Fibroblast of lung (primary cell): ENCODE results near the gene GMEB1. TPM values are rescaled to one million over a fixed set of nuclear protein-coding genes. Genes with fewer than 3 reads are reported as not detected.
"Not testable (repeated sequence)": the region's sequence is repeated elsewhere in the genome, so short reads cannot be mapped to it uniquely, and the experiment has no call there.

ENCODE experiments used
- DNase-seq, 2 donors: peaks; one replicate each; pipeline versions ENCODE4 v3.0.0 to v3.0.0-alpha.2; 2010; ENCODE audit warnings: low read depth in 2 of 2
- H2AFZ ChIP-seq: 2 replicates; pipeline ENCODE4 v1.5.1; 2012; ENCODE audit warnings: low read length, control low read depth, inconsistent platforms
- H3K27ac ChIP-seq: 2 replicates; pipeline ENCODE4 v1.5.1; 2011; ENCODE audit warnings: low read length, control low read depth; ENCODE audit not compliant: insufficient read depth
- H3K27me3 ChIP-seq: 2 replicates; pipeline ENCODE4 v1.5.1; 2011; ENCODE audit warnings: mild to moderate bottlenecking, low read length; ENCODE audit not compliant: control insufficient read depth, insufficient read depth
- H3K36me3 ChIP-seq: 2 replicates; pipeline ENCODE4 v1.5.1; 2011; ENCODE audit warnings: low read length; ENCODE audit not compliant: control insufficient read depth, insufficient read depth
- H3K4me1 ChIP-seq: 2 replicates; pipeline ENCODE4 v1.5.1; 2011; ENCODE audit warnings: low read length; ENCODE audit not compliant: control insufficient read depth, insufficient read depth; ENCODE audit errors: extremely low read depth
- H3K4me2 ChIP-seq: 2 replicates; pipeline ENCODE4 v1.5.1; 2011; ENCODE audit warnings: low read length, control low read depth; ENCODE audit not compliant: insufficient read depth; ENCODE audit errors: extremely low read depth
- H3K4me3 ChIP-seq, 4 experiments: fragments of 200-600 bp in 1 of 4; sonication (generic) in 1 of 4; replicated peaks in 1 of 4; 2 replicates each; pipeline ENCODE4 v1.5.1; 2011 to 2016; ENCODE audit warnings: low read length in 4 of 4, low read depth in 3 of 4, mild to moderate bottlenecking in 3 of 4, control low read depth in 2 of 4, inconsistent platforms in 1 of 4, mixed read lengths in 1 of 4; ENCODE audit not compliant: insufficient read depth in 1 of 4; ENCODE audit errors: control extremely low read depth in 1 of 4
- H3K79me2 ChIP-seq: 2 replicates; pipeline ENCODE4 v1.5.1; 2012; ENCODE audit warnings: mild to moderate bottlenecking, low read length, inconsistent platforms; ENCODE audit not compliant: control insufficient read depth, insufficient read depth
- H3K9ac ChIP-seq: 2 replicates; pipeline ENCODE4 v1.5.1; 2011; ENCODE audit warnings: mild to moderate bottlenecking, low read length, control low read depth; ENCODE audit not compliant: insufficient read depth
- H3K9me3 ChIP-seq: 2 replicates; pipeline ENCODE4 v1.5.1; 2012; ENCODE audit warnings: low read depth, low read length; ENCODE audit not compliant: control insufficient read depth, insufficient read depth
- H4K20me1 ChIP-seq: 2 replicates; pipeline ENCODE4 v1.5.1; 2011; ENCODE audit warnings: low read length; ENCODE audit not compliant: control insufficient read depth, insufficient read depth; ENCODE audit errors: extremely low read depth
- EZH2 ChIP-seq: IDR thresholded peaks from 2 replicates; pipeline ENCODE4 v1.5.1; 2012; ENCODE audit warnings: low read length, control low read depth, mild to moderate bottlenecking; ENCODE audit errors: missing control alignments
- polyA plus RNA-seq, 2 donors: library from polyadenylated mRNA; depleted of rRNA in 1 of 2; stranded (reverse) in 1 of 2; unstranded in 1 of 2; fragments of >200 nt; gene quantifications; 2 replicates each; pipeline ENCODE4 v1.2.1, GENCODE V29; 2011 to 2012; ENCODE audit warnings: missing spikeins in 1 of 2
- total RNA-seq: library from RNA; depleted of rRNA; stranded (reverse); fragments of >200 nt; gene quantifications from 2 replicates; pipeline ENCODE4 v1.2.1, GENCODE V29; 2014
- TF ChIP-seq, protein P1 (sequence below), 2 donors: IDR thresholded peaks in 1 of 2; conservative IDR thresholded peaks in 1 of 2; 1 replicate in 1 of 2; 2 replicates in 1 of 2; pipeline ENCODE4 v1.5.1; 2011 to 2012; ENCODE audit warnings: low read length in 2 of 2, control low read depth in 1 of 2, inconsistent platforms in 1 of 2, low read depth in 1 of 2, mild to moderate bottlenecking in 1 of 2

The GMEB1 gene
- total and polyA plus RNA-seq, 2 donors (not counting 1 experiment from before 2014, with no cell fraction given) = 5.4 to 8.9 TPM

DNA sequence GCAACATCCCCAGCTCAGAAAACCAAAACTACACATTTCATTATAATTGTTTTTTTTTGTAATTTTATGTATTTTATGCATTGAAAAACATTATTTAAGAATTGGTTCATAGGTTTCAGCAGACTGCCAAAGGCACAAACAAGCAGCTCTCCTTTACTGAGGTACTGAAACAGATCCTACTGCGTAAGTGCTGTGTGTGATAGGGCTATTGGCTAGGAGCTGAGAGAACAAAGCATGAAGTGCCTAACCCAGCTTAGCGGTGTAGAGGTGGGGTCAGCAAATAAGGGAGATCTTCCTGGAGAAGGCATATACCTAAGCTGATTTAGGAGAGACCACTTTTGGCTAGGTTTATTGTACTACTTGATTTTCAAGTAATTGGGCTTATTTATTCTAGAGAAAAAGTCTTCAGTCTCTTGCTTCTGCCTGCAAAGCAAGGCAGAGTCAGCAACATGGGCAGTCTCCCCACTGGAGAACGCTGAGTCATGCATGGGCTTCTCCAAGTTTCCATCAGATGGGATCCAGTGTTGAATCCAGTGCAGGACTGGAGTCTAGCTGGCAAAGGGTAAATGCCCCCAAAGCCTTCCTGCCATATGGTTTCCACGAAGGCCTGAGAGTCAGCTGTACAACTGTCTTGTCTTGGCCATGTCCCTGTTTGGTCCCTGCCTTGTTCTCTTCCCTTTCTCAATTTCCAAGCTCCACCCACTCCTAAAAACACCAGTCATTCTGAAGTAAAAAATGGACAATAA is 50.2 kb downstream of the GMEB1 start:
- H3K36me3 ChIP-seq = peaks cover 3% of the 10 kb centered on the region
- H3K27me3 ChIP-seq = no peaks in the 10 kb centered on the region
- DNase-seq = peak; percentile 49 to 64
- H3K4me2 ChIP-seq = no peak overlapping the region
- H3K79me2 ChIP-seq = no peaks in the 10 kb centered on the region
- H3K9ac ChIP-seq = no peak overlapping the region
- H2AFZ ChIP-seq = no peak overlapping the region
- H3K4me1 ChIP-seq = peaks cover 2% of the 10 kb centered on the region
- TF ChIP-seq EZH2 = no peak
- TF ChIP-seq, protein P1, sequence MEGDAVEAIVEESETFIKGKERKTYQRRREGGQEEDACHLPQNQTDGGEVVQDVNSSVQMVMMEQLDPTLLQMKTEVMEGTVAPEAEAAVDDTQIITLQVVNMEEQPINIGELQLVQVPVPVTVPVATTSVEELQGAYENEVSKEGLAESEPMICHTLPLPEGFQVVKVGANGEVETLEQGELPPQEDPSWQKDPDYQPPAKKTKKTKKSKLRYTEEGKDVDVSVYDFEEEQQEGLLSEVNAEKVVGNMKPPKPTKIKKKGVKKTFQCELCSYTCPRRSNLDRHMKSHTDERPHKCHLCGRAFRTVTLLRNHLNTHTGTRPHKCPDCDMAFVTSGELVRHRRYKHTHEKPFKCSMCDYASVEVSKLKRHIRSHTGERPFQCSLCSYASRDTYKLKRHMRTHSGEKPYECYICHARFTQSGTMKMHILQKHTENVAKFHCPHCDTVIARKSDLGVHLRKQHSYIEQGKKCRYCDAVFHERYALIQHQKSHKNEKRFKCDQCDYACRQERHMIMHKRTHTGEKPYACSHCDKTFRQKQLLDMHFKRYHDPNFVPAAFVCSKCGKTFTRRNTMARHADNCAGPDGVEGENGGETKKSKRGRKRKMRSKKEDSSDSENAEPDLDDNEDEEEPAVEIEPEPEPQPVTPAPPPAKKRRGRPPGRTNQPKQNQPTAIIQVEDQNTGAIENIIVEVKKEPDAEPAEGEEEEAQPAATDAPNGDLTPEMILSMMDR (conservative IDR thresholded peaks at IDR 0.05 in 1 of 2, IDR thresholded peaks at IDR 0.05 in 1 of 2; ENCODE audit: low read depth in 1 of 2, low read length in 2 of 2) = no peak
- no peaks in the 10 kb centered on the region for H4K20me1 ChIP-seq
- H3K9me3 ChIP-seq = no peaks in the 10 kb centered on the region
- H3K27ac ChIP-seq = no peak overlapping the region
- H3K4me3 ChIP-seq = no peak overlapping the region

DNA sequence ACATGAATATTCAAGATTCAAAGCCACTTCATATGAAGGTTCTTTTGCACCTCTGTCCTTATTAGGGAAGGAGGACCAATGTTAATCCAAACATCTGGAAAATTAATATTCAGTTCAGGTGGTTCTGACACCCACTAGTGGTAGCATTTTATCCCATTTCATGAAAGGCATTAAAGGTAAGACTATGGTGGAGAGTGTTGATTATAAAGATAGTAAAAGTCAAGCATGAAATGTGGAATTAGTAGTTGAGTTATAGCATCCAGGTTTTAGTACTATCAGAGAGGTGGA is 50.7 kb downstream of the GMEB1 start:
- Histone ChIP-seq H3K9me3 (no peaks in the 10 kb centered on the region), H3K4me3 (no peak overlapping the region), H3K4me2 (no peak overlapping the region), H3K79me2 (no peaks in the 10 kb centered on the region), H3K27me3 (no peaks in the 10 kb centered on the region), H3K4me1 (peaks cover 2% of the 10 kb centered on the region), H3K27ac (no peak overlapping the region), H3K36me3 (peaks cover 2% of the 10 kb centered on the region), H2AFZ (no peak overlapping the region), H3K9ac (no peak overlapping the region), H4K20me1 (no peaks in the 10 kb centered on the region)
- TF ChIP-seq, protein P1 (conservative IDR thresholded peaks at IDR 0.05 in 1 of 2, IDR thresholded peaks at IDR 0.05 in 1 of 2; ENCODE audit: low read depth in 1 of 2, low read length in 2 of 2) = no peak
- TF ChIP-seq EZH2 = no peak
- no peak for DNase-seq

DNA sequence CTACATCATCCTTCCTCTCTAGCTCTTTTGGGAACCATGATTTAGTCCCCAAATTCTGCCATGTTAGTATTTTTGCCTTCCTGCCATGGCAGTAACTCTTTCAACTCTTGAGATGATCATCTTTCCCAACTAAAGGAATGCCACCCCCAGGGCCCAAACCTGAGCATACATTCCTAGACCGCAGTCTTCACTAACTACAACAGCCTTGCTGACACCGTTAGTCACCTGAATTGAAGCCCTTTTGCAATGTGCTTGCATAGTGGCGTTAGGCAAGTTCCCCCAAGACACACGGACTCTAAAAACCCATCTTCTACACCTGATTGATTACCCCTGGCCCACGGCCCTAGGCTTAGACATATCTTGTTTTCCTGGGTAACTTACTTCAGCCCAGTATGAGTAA is 51.8 kb downstream of the GMEB1 start:
- Histone ChIP-seq H3K9ac (no peak overlapping the region), H3K27me3 (no peaks in the 10 kb centered on the region), H4K20me1 (no peaks in the 10 kb centered on the region), H2AFZ (no peak overlapping the region), H3K27ac (no peak overlapping the region), H3K9me3 (no peaks in the 10 kb centered on the region), H3K4me1 (peaks cover 2% of the 10 kb centered on the region), H3K4me2 (no peak overlapping the region), H3K4me3 (no peak overlapping the region), H3K79me2 (no peaks in the 10 kb centered on the region), H3K36me3 (no peaks in the 10 kb centered on the region)
- DNase-seq = no peak
- TF ChIP-seq EZH2 = no peak
- TF ChIP-seq, protein P1 (conservative IDR thresholded peaks at IDR 0.05 in 1 of 2, IDR thresholded peaks at IDR 0.05 in 1 of 2; ENCODE audit: low read depth in 1 of 2, low read length in 2 of 2) = no peak

DNA sequence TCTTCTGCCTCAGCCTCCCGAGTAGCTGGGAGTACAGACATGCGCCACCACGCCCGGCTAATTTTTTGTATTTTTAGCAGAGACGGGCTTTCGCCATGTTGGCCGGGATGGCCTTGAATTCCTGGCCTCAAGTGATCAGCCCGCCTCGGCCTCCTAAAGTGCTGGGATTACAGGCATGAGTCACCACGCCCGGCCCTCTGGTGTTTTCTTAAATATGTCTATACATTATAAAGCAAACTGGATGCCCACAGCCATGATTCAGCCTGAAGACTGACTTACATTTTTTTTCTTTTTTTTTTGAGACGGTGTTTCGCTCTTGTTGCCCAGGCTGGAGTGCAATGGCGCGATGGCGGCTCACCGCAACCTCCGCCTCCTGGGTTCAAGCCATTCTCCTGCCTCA is 53.3 kb downstream of the GMEB1 start:
- not testable (repeated sequence) for H3K4me1 ChIP-seq, H3K4me2 ChIP-seq, DNase-seq

DNA sequence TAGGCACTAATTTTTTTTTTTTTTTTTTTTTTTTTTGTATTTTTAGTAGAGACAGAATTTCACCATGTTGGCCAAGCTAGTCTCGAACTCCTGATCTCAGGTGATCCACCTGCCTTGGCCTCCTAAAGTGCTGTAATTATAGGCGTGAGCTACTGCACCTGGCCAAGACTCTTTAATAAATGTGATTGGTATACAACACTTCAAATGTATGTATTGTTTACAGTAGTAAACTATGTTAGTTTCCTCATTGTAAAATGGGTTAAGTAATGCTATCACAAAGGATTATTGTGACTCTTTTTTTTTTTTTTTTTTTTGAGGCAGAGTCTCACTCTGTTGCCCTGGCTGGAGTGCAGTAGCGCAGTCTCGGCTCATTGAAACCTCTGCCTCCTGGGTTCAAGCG is 56.8 kb downstream of the GMEB1 start:
- DNase-seq, H3K36me3 ChIP-seq, H2AFZ ChIP-seq, H3K4me1 ChIP-seq, H3K9ac ChIP-seq, H3K9me3 ChIP-seq, H3K79me2 ChIP-seq, H3K27ac ChIP-seq, H4K20me1 ChIP-seq, H3K27me3 ChIP-seq, H3K4me2 ChIP-seq, H3K4me3 ChIP-seq: not testable (repeated sequence)

More for the DNA sequence above, 53.3 kb downstream of the GMEB1 start:
- not testable (repeated sequence) for H2AFZ ChIP-seq, H4K20me1 ChIP-seq, H3K9ac ChIP-seq, H3K36me3 ChIP-seq, H3K27ac ChIP-seq, H3K4me3 ChIP-seq, H3K27me3 ChIP-seq, H3K79me2 ChIP-seq, H3K9me3 ChIP-seq
